NCI-H187 (cell line): ENCODE results near the gene RIPK1.
A peak's percentile ranks its signal among the peaks of the same experiment; 100 is the strongest.
"Not testable (repeated sequence)": the region's sequence is repeated elsewhere in the genome, so short reads cannot be mapped to it uniquely, and the experiment has no call there.

Experiments
- DNase-seq, 2 experiments: peaks; one replicate each; lab custom pipeline; 2025; lab: John Stamatoyannopoulos, UW

Gene RIPK1

DNA sequence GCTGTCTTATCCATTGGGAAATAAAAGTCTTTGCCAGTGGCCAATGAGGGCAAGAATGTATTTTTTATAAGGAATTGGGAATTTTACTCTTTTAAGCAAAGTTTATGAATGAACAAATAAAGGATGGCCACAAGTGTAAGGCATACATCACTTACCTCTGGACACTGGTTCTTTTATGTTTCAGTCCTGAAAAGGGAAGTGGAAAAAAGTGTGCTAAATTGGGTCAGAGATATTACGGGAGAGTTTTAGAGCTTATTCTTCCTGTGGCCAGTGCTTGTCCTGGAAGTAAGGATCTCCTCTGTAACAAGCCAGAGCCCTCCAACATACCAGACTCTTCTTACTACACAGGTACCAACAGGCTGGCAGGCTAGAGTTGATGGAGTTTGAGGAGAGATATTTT, 22.5 kb upstream of the RIPK1 start:
- DNase-seq, result no peak

- no peak for DNase-seq
These were observed 22.0 kb upstream of the RIPK1 start for GRCh38 chr6:3046295-3046694.

- DNase-seq, result not testable (repeated sequence)
These were observed 20.3 kb upstream of the RIPK1 start for GRCh38 chr6:3048009-3048408.

GRCh38 chr6:3052481-3053230, 15.6 kb upstream of the RIPK1 start:
- DNase-seq, result no peak

DNA sequence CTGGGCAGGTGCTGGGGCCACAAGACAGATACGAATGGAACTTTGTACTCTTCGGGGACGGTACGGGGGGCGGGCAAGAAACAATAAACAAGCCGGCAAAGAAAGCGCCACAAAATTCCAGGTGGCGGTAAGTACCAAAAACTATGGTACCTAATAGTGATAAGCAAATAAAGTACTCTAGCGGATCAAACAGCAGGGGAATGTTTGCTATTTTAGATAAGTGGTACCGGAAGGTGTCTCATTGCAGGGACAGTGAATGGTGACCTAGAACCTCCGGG, 15.1 kb upstream of the RIPK1 start:
- no peak for DNase-seq

DNA sequence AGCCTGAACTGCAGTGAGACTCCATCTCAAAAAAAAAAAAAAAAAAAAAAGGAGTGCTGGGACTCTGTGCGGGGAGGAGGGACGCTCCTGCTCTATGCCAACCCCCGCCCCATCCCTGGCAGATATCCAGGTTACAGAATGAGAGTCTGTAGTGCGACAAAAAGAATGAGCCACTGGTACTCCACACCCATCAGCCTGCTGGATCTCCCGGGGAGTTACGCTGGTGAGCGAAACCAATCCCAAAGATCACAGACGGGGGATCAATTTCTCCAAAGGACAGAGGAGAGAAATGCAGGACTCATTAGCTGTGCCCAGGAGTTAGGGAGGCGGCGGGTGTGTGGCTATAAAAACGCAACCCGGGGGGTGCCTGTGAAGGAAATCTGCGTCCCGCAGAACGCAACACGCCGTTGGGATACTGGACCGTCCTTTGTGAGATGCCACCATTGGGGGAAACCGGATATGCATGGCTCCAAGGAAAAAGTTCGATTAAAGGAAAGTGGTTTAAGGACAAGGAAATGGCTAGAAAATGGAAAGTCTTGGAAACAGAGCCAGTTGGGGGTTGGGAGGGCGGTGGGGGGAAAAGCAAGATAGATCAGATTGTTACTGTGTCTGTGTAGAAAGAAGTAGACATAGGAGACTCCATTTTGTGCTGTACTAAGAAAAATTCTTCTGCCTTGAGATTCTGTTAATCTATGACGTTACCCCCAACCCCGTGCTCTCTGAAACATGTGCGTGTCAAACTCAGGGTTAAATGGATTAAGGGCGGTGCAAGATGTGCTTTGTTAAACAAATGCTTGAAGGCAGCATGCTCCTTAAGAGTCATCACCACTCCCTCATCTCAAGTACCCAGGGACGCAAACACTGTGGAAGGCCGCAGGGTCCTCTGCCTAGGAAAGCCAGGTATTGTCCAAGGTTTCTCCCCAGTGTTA, 13.8 kb upstream of the RIPK1 start:
- peak; percentile 66 to 73 for DNase-seq

- DNase-seq, result peak in 1 of 2 experiments; percentile 67
These were observed 13.2 kb upstream of the RIPK1 start for GRCh38 chr6:3055158-3055499.

DNA sequence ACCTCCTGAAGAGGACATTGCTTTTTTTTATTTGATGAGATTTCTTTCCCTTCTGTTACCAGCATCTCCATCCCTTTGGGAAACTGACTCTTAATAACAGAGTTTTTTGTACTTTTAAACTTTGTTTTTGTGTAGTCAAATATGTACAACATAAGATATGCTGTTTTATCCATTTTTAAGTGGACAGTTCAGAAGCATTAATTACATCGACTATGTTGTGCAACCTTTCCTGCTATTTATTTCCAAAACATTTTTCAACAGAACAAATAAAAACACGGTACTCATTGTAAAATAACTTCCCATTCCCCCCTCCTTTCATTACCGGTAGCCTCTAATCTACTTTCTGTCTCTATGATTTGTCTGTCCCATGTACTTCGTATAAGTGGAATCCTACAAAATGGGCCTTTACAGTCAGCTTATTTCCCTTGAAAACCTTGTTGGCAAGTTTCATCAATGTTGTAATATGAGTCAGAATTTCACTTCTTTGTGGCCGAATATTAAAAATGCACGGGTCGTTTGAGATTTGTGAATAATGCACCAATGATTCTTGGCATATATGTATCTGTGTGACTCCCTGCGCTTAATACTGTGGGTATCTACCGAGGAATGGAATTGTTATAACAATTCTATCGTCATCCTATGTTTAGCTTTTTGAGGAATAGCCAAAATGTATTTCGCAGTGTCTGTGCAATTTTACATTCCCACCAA, 11.1 kb upstream of the RIPK1 start:
- no peak for DNase-seq

DNA sequence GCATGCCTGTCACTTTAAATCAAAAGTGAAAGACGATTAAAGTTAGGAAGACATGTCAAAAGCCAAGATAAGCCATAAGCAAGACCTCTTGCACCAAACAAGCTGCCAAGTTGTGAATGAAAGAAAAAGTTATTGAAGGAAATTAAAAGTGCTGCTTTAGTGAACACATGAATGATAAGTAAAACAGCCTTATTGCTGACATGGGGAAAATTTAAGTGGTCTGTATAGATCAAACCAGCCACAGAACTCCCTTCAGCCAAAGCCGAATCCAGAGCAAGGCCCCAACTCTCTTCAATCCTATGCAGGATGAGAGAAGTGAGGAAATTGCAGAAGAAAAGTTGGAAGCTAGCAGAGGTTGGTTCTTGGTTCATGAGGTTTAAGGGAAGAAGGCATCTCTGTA, 9.3 kb upstream of the RIPK1 start:
- no peak for DNase-seq

GRCh38 chr6:3060092-3060491, 8.2 kb upstream of the RIPK1 start:
- DNase-seq, result not testable (repeated sequence)

DNA sequence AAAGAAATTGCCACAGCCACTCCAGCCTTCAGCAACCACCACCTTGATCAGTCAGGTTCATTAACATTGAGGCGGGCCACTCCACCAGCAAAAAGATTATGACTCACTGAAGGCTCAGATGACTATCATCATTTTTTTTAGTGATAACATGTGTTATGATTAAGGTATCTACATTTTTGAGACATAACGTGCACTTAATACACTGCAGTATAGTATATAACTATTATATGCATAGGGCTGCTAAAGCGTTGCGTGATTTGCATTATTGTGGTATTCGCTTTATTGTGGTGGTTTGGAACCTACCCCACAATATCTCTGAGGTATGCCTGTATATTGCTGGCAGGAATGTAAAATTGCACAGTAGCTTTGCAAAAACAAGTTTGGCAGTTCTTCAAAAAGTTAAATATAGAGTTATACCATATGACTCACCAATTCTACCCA, 6.8 kb upstream of the RIPK1 start:
- no peak for DNase-seq

DNA sequence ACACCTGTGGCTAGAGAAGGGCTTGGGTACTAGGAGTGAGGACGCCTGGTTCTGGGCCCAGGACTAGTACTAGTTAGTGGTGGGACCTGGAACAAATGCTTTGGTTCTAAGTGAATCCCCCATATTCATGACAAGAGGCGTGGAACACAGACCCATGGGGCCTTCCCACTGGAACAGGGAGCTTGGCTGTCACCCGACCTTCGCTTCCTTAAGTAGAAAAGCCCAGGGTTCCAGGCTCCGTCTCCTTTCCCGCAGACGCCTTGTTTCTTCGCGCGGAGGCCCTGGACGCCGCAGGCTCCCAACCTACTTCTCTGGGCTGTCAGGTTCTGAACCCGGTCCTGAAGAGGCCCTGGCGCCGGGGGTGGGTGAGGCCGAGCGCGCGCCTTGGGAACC, 5.0 kb upstream of the RIPK1 start:
- not testable (repeated sequence) for DNase-seq

GRCh38 chr6:3063733-3064700, 4.3 kb upstream of the RIPK1 start:
- DNase-seq, result peak; percentile 42 to 75

GRCh38 chr6:3071568-3071967, 3.3 kb downstream of the RIPK1 start:
- DNase-seq, result no peak

DNA sequence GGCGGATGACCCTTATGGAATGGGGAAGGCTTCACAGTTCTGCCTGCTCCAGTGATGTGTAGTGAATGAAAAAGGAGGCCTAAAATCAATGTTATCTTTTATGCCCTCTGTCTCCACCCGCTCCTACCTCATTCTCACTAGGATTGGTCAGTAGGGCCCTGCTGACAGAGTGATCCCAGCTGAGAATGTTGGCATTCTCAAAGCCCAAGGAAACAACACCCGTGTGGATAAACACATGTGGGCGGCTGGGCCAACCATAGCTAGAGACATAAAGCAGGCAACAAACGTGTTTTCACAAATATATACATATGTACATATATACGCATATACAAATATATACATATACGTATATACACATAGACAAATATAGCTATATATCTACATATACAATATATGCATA, 4.5 kb downstream of the RIPK1 start:
- no peak for DNase-seq

DNA sequence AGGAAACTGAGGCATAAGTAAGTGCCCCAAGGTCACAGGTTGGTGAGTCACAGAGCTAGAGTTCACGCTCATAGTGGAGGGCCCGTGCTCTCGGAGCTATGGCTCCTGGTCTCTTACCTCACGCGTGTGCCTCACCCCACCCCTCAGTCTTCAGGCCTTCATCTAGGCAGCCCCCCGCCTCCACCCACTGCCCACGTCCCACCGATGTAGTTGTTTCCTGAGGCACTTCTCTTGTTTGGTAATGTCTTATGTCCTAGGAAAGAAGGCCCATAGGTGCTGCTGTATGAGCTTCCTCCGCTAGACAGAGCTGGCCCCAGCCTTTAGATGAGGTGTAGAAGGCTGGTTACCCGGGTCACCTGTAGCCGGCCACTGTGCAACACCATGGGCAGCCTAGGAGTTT, 5.1 kb downstream of the RIPK1 start:
- no peak for DNase-seq

DNA sequence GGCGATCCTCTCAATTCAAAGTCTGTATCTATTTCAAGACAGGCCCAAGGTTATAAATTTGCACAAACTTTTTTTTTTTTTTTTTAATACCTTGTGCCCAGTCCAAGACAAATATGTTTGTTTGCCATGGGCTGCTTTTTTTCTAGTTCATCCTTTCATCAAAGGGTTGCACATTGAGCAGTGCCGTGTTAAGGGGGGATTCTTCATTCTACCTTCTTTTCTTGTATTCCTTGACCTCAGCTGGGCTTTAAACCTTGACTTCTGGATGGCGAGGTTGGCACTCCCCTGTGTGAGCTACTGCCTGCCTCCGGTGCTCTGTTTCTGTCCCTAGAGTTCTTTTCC, 7.4 kb downstream of the RIPK1 start:
- DNase-seq, result no peak

GRCh38 chr6:3076320-3076719, 8.0 kb downstream of the RIPK1 start:
- no peak for DNase-seq

DNA sequence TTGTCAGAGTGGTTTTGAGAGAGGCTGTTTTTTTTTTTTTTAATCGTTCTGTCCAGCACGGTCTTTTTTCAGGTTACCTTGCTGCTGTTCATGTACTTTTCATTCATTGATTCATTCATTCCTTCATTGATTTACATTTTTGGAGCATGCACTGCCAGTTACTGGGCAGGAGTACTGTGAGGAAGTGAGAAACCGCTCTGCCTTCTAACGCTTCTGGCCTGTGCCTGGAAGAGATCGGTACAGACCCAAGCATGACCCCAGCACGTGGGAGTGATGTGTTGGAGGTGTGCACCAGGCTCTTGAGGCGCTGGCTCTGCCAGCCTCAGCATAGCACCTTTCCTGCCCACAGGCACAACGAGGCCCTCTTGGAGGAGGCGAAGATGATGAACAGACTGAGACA, 9.1 kb downstream of the RIPK1 start:
- no peak for DNase-seq

GRCh38 chr6:3078952-3079351, 10.7 kb downstream of the RIPK1 start:
- not testable (repeated sequence) for DNase-seq

DNA sequence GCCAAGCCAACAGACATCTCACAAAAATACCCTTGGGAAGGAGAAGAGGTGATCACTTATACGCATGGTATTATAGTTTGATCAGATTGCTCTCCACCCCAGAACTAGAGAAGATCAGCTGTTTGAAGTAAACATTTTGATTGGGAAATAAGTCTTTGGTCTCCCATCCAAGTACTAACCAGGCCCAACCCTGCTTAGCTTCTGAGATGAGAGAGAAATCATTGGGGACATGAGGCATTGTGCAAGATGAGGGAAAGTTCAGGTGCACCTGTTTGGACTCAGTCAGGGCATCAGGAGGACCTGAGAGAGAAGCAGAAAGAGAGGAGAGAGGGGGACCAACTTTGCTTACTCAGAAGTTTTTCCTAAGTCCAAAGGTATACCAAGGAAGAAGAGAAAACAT, 11.4 kb downstream of the RIPK1 start:
- no peak for DNase-seq

- no peak for DNase-seq
These were observed 13.7 kb downstream of the RIPK1 start for GRCh38 chr6:3081960-3082359.
